ENCODE data around the gene ZBTB9.

DNA sequence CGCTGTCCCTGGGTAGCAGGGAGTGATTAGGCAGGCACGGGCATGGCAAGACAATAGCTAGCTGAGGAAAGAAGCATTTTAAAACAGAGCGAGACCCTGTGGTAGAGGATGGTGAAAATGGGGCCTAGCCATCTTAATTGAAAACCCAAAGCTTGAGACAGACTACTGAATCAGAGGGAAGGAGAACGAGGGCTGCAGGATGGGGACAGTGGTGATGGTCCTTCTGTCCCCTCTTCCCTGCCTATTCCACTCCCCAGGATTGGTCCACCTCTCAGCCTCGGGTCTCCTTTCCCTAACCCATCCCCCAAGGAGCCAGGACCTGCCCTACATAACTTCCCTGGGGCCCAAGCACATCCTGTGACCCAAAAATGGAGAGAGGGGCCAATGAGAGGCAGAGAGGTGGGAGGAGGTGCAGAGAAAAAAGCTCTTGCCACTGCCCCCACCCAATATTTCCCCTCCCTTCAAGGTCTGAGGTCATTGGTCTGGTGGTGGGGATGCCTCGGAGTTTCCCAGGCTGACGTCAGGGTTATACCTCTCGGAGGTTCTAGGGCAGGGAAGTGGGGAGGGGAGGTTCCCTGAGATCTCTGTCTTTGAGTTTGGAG lies 35.6 kb upstream of the ZBTB9 start:
- TF ChIP-seq, protein P1, sequence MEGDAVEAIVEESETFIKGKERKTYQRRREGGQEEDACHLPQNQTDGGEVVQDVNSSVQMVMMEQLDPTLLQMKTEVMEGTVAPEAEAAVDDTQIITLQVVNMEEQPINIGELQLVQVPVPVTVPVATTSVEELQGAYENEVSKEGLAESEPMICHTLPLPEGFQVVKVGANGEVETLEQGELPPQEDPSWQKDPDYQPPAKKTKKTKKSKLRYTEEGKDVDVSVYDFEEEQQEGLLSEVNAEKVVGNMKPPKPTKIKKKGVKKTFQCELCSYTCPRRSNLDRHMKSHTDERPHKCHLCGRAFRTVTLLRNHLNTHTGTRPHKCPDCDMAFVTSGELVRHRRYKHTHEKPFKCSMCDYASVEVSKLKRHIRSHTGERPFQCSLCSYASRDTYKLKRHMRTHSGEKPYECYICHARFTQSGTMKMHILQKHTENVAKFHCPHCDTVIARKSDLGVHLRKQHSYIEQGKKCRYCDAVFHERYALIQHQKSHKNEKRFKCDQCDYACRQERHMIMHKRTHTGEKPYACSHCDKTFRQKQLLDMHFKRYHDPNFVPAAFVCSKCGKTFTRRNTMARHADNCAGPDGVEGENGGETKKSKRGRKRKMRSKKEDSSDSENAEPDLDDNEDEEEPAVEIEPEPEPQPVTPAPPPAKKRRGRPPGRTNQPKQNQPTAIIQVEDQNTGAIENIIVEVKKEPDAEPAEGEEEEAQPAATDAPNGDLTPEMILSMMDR (IDR thresholded peaks at IDR 0.05 in 4 of 5, conservative IDR thresholded peaks at IDR 0.05 in 1 of 5): no peak
- TF ChIP-seq POLR2A (IDR thresholded peaks at IDR 0.05): no peak

Measured in gastrocnemius medialis (tissue), 4 donors.